ENCODE measurements around the gene RNF141. TPM values are rescaled to one million over a fixed set of nuclear protein-coding genes. Genes with fewer than 3 reads are reported as not detected.

RNF141 gene
- total and polyA plus RNA-seq, 2 of the 13 experiments (the other 11 are each of a cell fraction or from before 2014, with no cell fraction given), result 9.3 to 22.4 TPM

DNA sequence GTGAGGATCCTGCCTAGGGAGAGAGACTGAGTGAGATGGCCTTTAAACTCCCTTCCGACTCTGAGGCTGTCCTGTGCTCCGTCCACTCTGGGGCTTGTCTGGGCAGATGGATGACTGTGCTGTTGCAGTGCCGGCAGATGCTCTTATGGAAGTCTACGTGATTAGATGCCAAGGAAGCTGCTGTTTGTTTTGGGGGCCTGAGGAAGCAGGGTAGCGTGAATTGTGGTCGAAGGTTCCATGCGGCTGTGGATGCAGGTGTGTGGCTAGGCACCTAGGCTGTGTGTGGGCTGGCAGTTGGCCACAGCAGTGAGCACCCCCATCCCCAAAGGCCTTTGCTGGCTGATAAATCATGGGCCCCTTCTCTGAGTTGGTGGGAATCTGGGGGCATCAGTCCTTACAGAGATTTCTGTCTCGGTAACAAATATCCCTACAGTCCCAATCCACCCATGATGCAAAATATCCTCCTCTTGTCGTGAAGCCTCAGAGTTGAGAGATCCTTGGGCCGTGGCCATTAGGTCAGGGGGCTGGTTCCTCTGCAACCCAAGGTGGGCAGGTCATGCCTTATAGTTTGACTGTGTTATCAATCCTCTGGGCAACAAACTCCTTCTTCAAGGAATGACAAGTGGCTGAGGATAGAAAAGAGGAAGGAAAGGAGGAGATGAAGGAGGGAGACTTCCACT, 54.7 kb downstream of the RNF141 start (continued):
- TF ChIP-seq PCBP1 (IDR thresholded peaks at IDR 0.05; ENCODE audit: borderline replicate concordance, low read depth, low read length) (no peak), ZNF124 (CRISPR knock-in tag; IDR thresholded peaks at IDR 0.05) (no peak), YEATS2 (CRISPR knock-in tag; IDR thresholded peaks at IDR 0.05; ENCODE audit: borderline replicate concordance) (no peak)

- DNase-seq (ENCODE audit: low spot score) (no peak), FAIRE-seq (no peak), ATAC-seq (no peak)
- H2AFZ ChIP-seq (ENCODE audit: low read length), result no peak overlapping the region
- H3K9me3 ChIP-seq (ENCODE audit: low read length), result no peaks in the 10 kb centered on the region
- H4K20me1 ChIP-seq (ENCODE audit: insufficient read depth, low read length), result no peaks in the 10 kb centered on the region
- H3K9ac ChIP-seq (ENCODE audit: insufficient read depth, low read depth, low read length), result no peak overlapping the region
- BruUV-seq (replicated peaks), result no TSS peak
- H3K27me3 ChIP-seq (ENCODE audit: control insufficient read depth in 1 of 2, insufficient read depth in 2 of 2, low read length in 2 of 2), result no peaks in the 10 kb centered on the region
- WGBS (ENCODE audit: low lambda C conversion rate), result 0% methylated on average over 1 of the region's 2 CpGs
- ChIA-PET POLR2A (no interaction called here), CTCF (ENCODE audit: low intra/inter-chr PET ratio, low total read pairs) (no interaction called here)
- H3K4me3 ChIP-seq (replicated peaks in 1 of 3; ENCODE audit: insufficient read depth in 1 of 3, low read depth in 2 of 3, low read length in 3 of 3), result no peak overlapping the region
- H3K4me1 ChIP-seq (ENCODE audit: insufficient read depth, low read length), result peaks cover 16% of the 10 kb centered on the region
- H3K4me2 ChIP-seq (ENCODE audit: low read depth, low read length), result no peak overlapping the region
- no peaks in the 10 kb centered on the region for H3K36me3 ChIP-seq (replicated peaks in 1 of 2; ENCODE audit: control insufficient read depth in 1 of 2, insufficient read depth in 2 of 2, low read length in 2 of 2)
- intact Hi-C loops (cut with micrococcal nuclease; ENCODE audit: unreplicated experiment), result loop anchor here (10.0 kb wide), 1 partner anchor 589 kb away; no protein-coding TSS in a partner anchor
- in situ Hi-C loops (cut with HindIII; ENCODE audit: extremely low pct_ligation_motif_present, low pct_unique_long_range_greater_than_20kb), result no loop called here
- TF ChIP-seq ZBTB20 (CRISPR knock-in tag; IDR thresholded peaks at IDR 0.05; ENCODE audit: borderline replicate concordance, low read depth) (no peak), TEF (CRISPR knock-in tag; IDR thresholded peaks at IDR 0.05) (no peak)
- no peak overlapping the region for H3K27ac ChIP-seq (ENCODE audit: extremely low read length, insufficient read depth, low read length)
- H3K79me2 ChIP-seq (ENCODE audit: insufficient read depth, low read length), result no peaks in the 10 kb centered on the region
Measured at GRCh38 chr11:10485646-10486045, 55.3 kb downstream of the RNF141 start.
